GM12878 (cell line): Measurements from ENCODE around the gene NOTCH4. TPM values are rescaled to one million over a fixed set of nuclear protein-coding genes. Genes with fewer than 3 reads are reported as not detected.

Source experiments
- ATAC-seq: fragments of 200-7000 bp; cut with Tn5 transposase; 3 replicates; pipeline ENCODE4 v1.9.1; 2020; ENCODE audit warnings: mild to moderate bottlenecking, moderate library complexity
- BruUV-seq: library from RNA; stranded (reverse); fragments of 400-500 nt; replicated peaks from 2 replicates; lab custom pipeline; 2021; lab: Mats Ljungman, UMichigan
- CTCF ChIA-PET: fragments of 300-600 bp; sonication (Branson Sonifier 250); formaldehyde crosslinking; extraction: SDS; loops from one replicate; lab custom pipeline; 2021; ENCODE audit warnings: inconsistent platforms; lab: Yijun Ruan, JAX
- POLR2A ChIA-PET: fragments of 350-600 bp; formaldehyde crosslinking; extraction: SDS; loops from one replicate; lab custom pipeline; 2021; ENCODE audit warnings: inconsistent platforms; lab: Charles Lee
- RAD21 ChIA-PET: fragments of 300-600 bp; sonication (Branson Sonifier 250); formaldehyde crosslinking; loops from one replicate; lab custom pipeline; 2023; ENCODE audit warnings: antibody characterized with exemption; ENCODE audit not compliant: unreplicated experiment; lab: Charles Lee
- SMC1A ChIA-PET: fragments of 300-600 bp; sonication (Branson Sonifier 250); formaldehyde crosslinking; loops from one replicate; lab custom pipeline; 2023; ENCODE audit not compliant: unreplicated experiment, uncharacterized antibody; lab: Charles Lee
- DNase-seq: peaks from one replicate; pipeline ENCODE4 v3.0.0-alpha.2; 2011; ENCODE audit warnings: low read depth, low spot score
- FAIRE-seq: peaks from 3 replicates; lab custom pipeline; 2011; peaks lifted over from hg19 to GRCh38; lab: Jason Lieb, UNC
- H2AFZ ChIP-seq: 2 replicates; pipeline ENCODE4 v1.6.0; 2011; ENCODE audit warnings: low read depth, low read length, control low read depth; ENCODE audit not compliant: control insufficient read depth
- H3K27ac ChIP-seq: 2 replicates; pipeline ENCODE4 v1.5.1; 2011; ENCODE audit warnings: control low read depth; ENCODE audit not compliant: control insufficient read depth, insufficient read depth
- H3K27me3 ChIP-seq, 2 experiments: replicated peaks in 1 of 2; 2 replicates each; pipeline versions ENCODE4 v1.6.0 to v1.6.1; 2011; ENCODE audit warnings: low read length in 1 of 2; ENCODE audit not compliant: control insufficient read depth in 2 of 2, insufficient read depth in 2 of 2
- H3K36me3 ChIP-seq, 2 experiments: 2 replicates each; pipeline ENCODE4 v1.5.1; 2011; ENCODE audit warnings: low read length in 1 of 2; ENCODE audit not compliant: control insufficient read depth in 2 of 2, insufficient read depth in 2 of 2
- H3K4me1 ChIP-seq: 2 replicates; pipeline ENCODE4 v1.6.1; 2011; ENCODE audit warnings: mild to moderate bottlenecking, low read length, moderate library complexity, mixed read lengths; ENCODE audit not compliant: control insufficient read depth, insufficient read depth
- H3K4me2 ChIP-seq: 2 replicates; pipeline ENCODE4 v1.6.0; 2011; ENCODE audit warnings: control low read depth; ENCODE audit not compliant: control insufficient read depth, insufficient read depth
- H3K4me3 ChIP-seq: fragments of 200-600 bp; sonication (generic); 2 replicates; pipeline ENCODE4 v1.5.1; 2016
- H3K79me2 ChIP-seq: 2 replicates; pipeline ENCODE4 v1.6.0; 2011; ENCODE audit warnings: low read length; ENCODE audit not compliant: control insufficient read depth, insufficient read depth
- H3K9ac ChIP-seq: 2 replicates; pipeline ENCODE4 v1.8.0; 2011; ENCODE audit warnings: low read length, control low read depth, mixed read lengths; ENCODE audit not compliant: control insufficient read depth, insufficient read depth
- H3K9me3 ChIP-seq: replicated peaks from 3 replicates; pipeline ENCODE4 v1.5.1; 2011; ENCODE audit warnings: mild to moderate bottlenecking, low read length; ENCODE audit not compliant: control insufficient read depth, insufficient read depth
- H4K20me1 ChIP-seq: 2 replicates; pipeline ENCODE4 v1.6.0; 2011; ENCODE audit not compliant: control insufficient read depth, insufficient read depth
- ATF2 ChIP-seq: IDR thresholded peaks from 2 replicates; pipeline ENCODE4 v1.6.1; 2012; ENCODE audit warnings: low read length, inconsistent platforms
- BACH1 ChIP-seq: fragments of 450-650 bp; IDR thresholded peaks from 2 replicates; pipeline ENCODE4 v1.6.1; 2017; ENCODE audit warnings: mild to moderate bottlenecking, borderline replicate concordance
- BCL3 ChIP-seq: IDR thresholded peaks from 2 replicates; pipeline ENCODE4 v1.6.1; 2011; ENCODE audit warnings: borderline replicate concordance, low read depth, mild to moderate bottlenecking, moderate library complexity, low read length; ENCODE audit not compliant: insufficient read depth, poor library complexity, severe bottlenecking
- BHLHE40 ChIP-seq, 2 experiments: fragments of 450-650 bp in 1 of 2; IDR thresholded peaks; 2 replicates each; pipeline ENCODE4 v1.6.1; 2011 to 2017; ENCODE audit warnings: low read depth in 2 of 2, borderline replicate concordance in 1 of 2, improper control_type of control experiment in 1 of 2, low read length in 1 of 2, mild to moderate bottlenecking in 1 of 2
- CREB1 ChIP-seq: IDR thresholded peaks from 2 replicates; pipeline ENCODE4 v1.6.1; 2012; ENCODE audit warnings: low read depth, mild to moderate bottlenecking, inconsistent platforms
- FOS ChIP-seq: IDR thresholded peaks from 3 replicates; pipeline ENCODE4 v1.6.1; 2011; ENCODE audit warnings: borderline replicate concordance; ENCODE audit not compliant: insufficient read length; ENCODE audit errors: extremely low read depth
- HDGF ChIP-seq: fragments of 450-650 bp; IDR thresholded peaks from 2 replicates; pipeline ENCODE4 v1.6.1; 2016; ENCODE audit warnings: antibody characterized with exemption
- KLF5 ChIP-seq: fragments of 450-650 bp; IDR thresholded peaks from 2 replicates; pipeline ENCODE4 v1.6.1; 2014; ENCODE audit warnings: mild to moderate bottlenecking; ENCODE audit not compliant: partially characterized antibody
- NR2C1 ChIP-seq: fragments of 450-650 bp; IDR thresholded peaks from 2 replicates; pipeline ENCODE4 v1.6.1; 2017; ENCODE audit warnings: antibody characterized with exemption, mild to moderate bottlenecking, moderate library complexity
- PAX8 ChIP-seq: fragments of 450-650 bp; IDR thresholded peaks from 2 replicates; pipeline ENCODE4 v1.6.1; 2017; ENCODE audit warnings: mild to moderate bottlenecking, moderate library complexity
- RELB ChIP-seq: fragments of 450-650 bp; IDR thresholded peaks from 2 replicates; pipeline ENCODE4 v1.6.1; 2017; ENCODE audit warnings: low read depth, mild to moderate bottlenecking, moderate library complexity
- SIX5 ChIP-seq: IDR thresholded peaks from 2 replicates; pipeline ENCODE4 v1.6.1; 2011; ENCODE audit warnings: mild to moderate bottlenecking, low read depth, low read length, moderate library complexity; ENCODE audit not compliant: severe bottlenecking
- SMAD1 ChIP-seq: fragments of 450-650 bp; IDR thresholded peaks from 2 replicates; pipeline ENCODE4 v1.6.1; 2018; ENCODE audit warnings: mild to moderate bottlenecking, low read depth; ENCODE audit not compliant: partially characterized antibody
- STAT3 ChIP-seq: IDR thresholded peaks from 2 replicates; pipeline ENCODE4 v1.6.1; 2011; ENCODE audit warnings: low read depth, low read length, improper control_type of control experiment
- ZBTB33 ChIP-seq: fragments of 450-650 bp; IDR thresholded peaks from 2 replicates; pipeline ENCODE4 v1.6.1; 2017; ENCODE audit warnings: mild to moderate bottlenecking
- in situ Hi-C: fragments of 300-500 bp; cut with MboI; formaldehyde crosslinking; loops from 9 replicates; pipeline ENCODE4 v1.14.3; 2018; ENCODE audit warnings: mixed read lengths
- intact Hi-C: fragments of 100-400 bp; cut with micrococcal nuclease; formaldehyde crosslinking; loops from one replicate; pipeline ENCODE4 v1.14.2; 2022; ENCODE audit not compliant: unreplicated experiment
- polyA plus RNA-seq, 11 experiments: library from polyadenylated mRNA; depleted of rRNA in 4 of 11; unstranded in 6 of 11; stranded (reverse) in 5 of 11; fragments of >200 nt; fragmentation: Nextera tagmentation in 4 of 11; fragmentation: Illumina TruSeq in 1 of 11; extraction: Ambion mirVana in 4 of 11; extraction: Trizol in 1 of 11; gene quantifications; 1 replicate in 1 of 11; 2 replicates in 10 of 11; pipeline versions ENCODE4 v1.2.1 to v1.2.3, GENCODE V29; 2011 to 2016; ENCODE audit warnings: inconsistent platforms in 2 of 11, missing spikeins in 2 of 11, low read depth in 1 of 11
- total RNA-seq, 4 experiments: library from RNA; depleted of rRNA in 3 of 4; stranded (reverse); fragments of >200 nt in 3 of 4; fragmentation: Illumina TruSeq in 1 of 4; extraction: Trizol in 1 of 4; gene quantifications; 2 replicates each; pipeline versions ENCODE4 v1.2.1 to v1.2.3, GENCODE V29; 2013 to 2021

The NOTCH4 gene
- total and polyA plus RNA-seq, 10 of the 15 experiments (the other 5 are each of a cell fraction or from before 2014, with no cell fraction given), result 0.66 to 3.3 (median 1.4) TPM

GRCh38 chr6:32163559-32164258 is 60.2 kb downstream of the NOTCH4 start (continued):
- TF ChIP-seq BACH1, result no peak

GRCh38 chr6:32158052-32158451 is 65.8 kb downstream of the NOTCH4 start:
- Histone ChIP-seq H3K36me3 (no peaks in the 10 kb centered on the region; a peak in 2 of 4 replicates), H3K4me3 (no peak overlapping the region), H3K27ac (no peak overlapping the region), H3K9me3 (no peaks in the 10 kb centered on the region), H2AFZ (no peak overlapping the region), H3K27me3 (no peaks in the 10 kb centered on the region), H3K4me1 (peaks cover 3% of the 10 kb centered on the region; the same call in 1 of the 2 replicates), H4K20me1 (no peaks in the 10 kb centered on the region), H3K79me2 (no peaks in the 10 kb centered on the region), H3K9ac (no peak overlapping the region), H3K4me2 (no peak overlapping the region)
- in situ Hi-C loops (no loop called here), intact Hi-C loops (loop anchor here (10.0 kb wide), 1 partner anchor 113 kb away; no protein-coding TSS in a partner anchor)
- POLR2A ChIA-PET, result no interaction called here
- ATAC-seq (no peak), FAIRE-seq (no peak), DNase-seq (no peak)
- CTCF ChIA-PET, result interaction anchor here (1.0 to 2.4 kb wide), 3 partner anchors 12 to 40 kb away, joined by 3 to 15 read pairs (median 4); no protein-coding TSS in a partner anchor
- RAD21 ChIA-PET, result interaction anchor here (1.0 kb wide), 1 partner anchor 35 kb away, joined by 3 read pairs; no protein-coding TSS in a partner anchor
- SMC1A ChIA-PET, result no interaction called here
- no TSS peak for BruUV-seq
- no peak for TF ChIP-seq STAT3
- no peak for TF ChIP-seq SMAD1
- TF ChIP-seq PAX8, result no peak
- no peak for TF ChIP-seq FOS
- TF ChIP-seq KLF5, result no peak
- no peak for TF ChIP-seq ZBTB33
- no peak for TF ChIP-seq BHLHE40 (IDR thresholded peaks at IDR 0.05; ENCODE audit: borderline replicate concordance in 1 of 2, low read depth in 2 of 2, low read length in 1 of 2)
- TF ChIP-seq NR2C1, result no peak
- TF ChIP-seq RELB, result no peak
- no peak for TF ChIP-seq ATF2
- no peak for TF ChIP-seq HDGF
- TF ChIP-seq BCL3, result no peak
- no peak for TF ChIP-seq CREB1
- no peak for TF ChIP-seq SIX5
